Ishikawa (cell line): ENCODE results near the gene WEE1.
A peak's percentile ranks its signal among the peaks of the same experiment; 100 is the strongest.

Experiments used
- CEBPB ChIP-seq: IDR thresholded peaks from 2 replicates; pipeline ENCODE4 v1.6.1; 2012
- CREB1 ChIP-seq: IDR thresholded peaks from 2 replicates; pipeline ENCODE4 v1.6.1; 2012; ENCODE audit warnings: low read depth
- EGR1 ChIP-seq: IDR thresholded peaks from 2 replicates; pipeline ENCODE4 v1.6.1; 2012
- EP300 ChIP-seq: IDR thresholded peaks from 2 replicates; pipeline ENCODE4 v1.6.1; 2012; ENCODE audit warnings: borderline replicate concordance
- FOXM1 ChIP-seq: IDR thresholded peaks from 2 replicates; pipeline ENCODE4 v1.6.1; 2012; ENCODE audit warnings: low read depth, borderline replicate concordance
- MAX ChIP-seq: IDR thresholded peaks from 2 replicates; pipeline ENCODE4 v1.6.1; 2012
- NFIC ChIP-seq: IDR thresholded peaks from 2 replicates; pipeline ENCODE4 v1.6.1; 2012
- RAD21 ChIP-seq: IDR thresholded peaks from 2 replicates; pipeline ENCODE4 v1.6.1; 2012; ENCODE audit warnings: low read depth
- TAF1 ChIP-seq: IDR thresholded peaks from 2 replicates; pipeline ENCODE4 v1.6.1; 2012; ENCODE audit warnings: low read depth, mild to moderate bottlenecking
- TCF12 ChIP-seq: IDR thresholded peaks from 2 replicates; pipeline ENCODE4 v1.6.1; 2012; ENCODE audit warnings: low read depth
- TEAD4 ChIP-seq: IDR thresholded peaks from 2 replicates; pipeline ENCODE4 v1.6.1; 2012
- USF1 ChIP-seq: IDR thresholded peaks from 2 replicates; pipeline ENCODE4 v1.6.1; 2012
- YY1 ChIP-seq: IDR thresholded peaks from 2 replicates; pipeline ENCODE4 v1.6.1; 2012; ENCODE audit warnings: low read depth
- ZBTB7A ChIP-seq: IDR thresholded peaks from 2 replicates; pipeline ENCODE4 v1.6.1; 2012; ENCODE audit warnings: low read depth
- TF ChIP-seq, protein P1 (sequence below): IDR thresholded peaks from 2 replicates; pipeline ENCODE4 v1.6.1; 2012; ENCODE audit warnings: low read depth, mild to moderate bottlenecking

WEE1 gene

GRCh38 chr11:9573052-9573774 is at the start of gene WEE1:
Gene WEE1, plus strand, starts transcription at chr11:9573670. Its CDS starts 264 bp downstream, at chr11:9573934.
- peak; percentile 68 for TF ChIP-seq MAX
- peak; percentile 57 for TF ChIP-seq NFIC
- TF ChIP-seq CEBPB = no peak
- TF ChIP-seq YY1 = no peak
- TF ChIP-seq USF1 = peak; percentile 95
- TF ChIP-seq TAF1 = peak; percentile 51
- no peak; the same call in 1 of the 2 replicates for TF ChIP-seq TCF12
- peak; percentile 77 for TF ChIP-seq CREB1
- peak; percentile 76 for TF ChIP-seq ZBTB7A
- peak; percentile 92 for TF ChIP-seq FOXM1

- TF ChIP-seq CREB1 (no peak), NFIC (no peak), RAD21 (no peak), FOXM1 (no peak), YY1 (no peak), USF1 (no peak), TCF12 (no peak), MAX (no peak), EGR1 (no peak), ZBTB7A (no peak), EP300 (no peak), CEBPB (no peak), TAF1 (no peak), TEAD4 (no peak)
- TF ChIP-seq, protein P1, sequence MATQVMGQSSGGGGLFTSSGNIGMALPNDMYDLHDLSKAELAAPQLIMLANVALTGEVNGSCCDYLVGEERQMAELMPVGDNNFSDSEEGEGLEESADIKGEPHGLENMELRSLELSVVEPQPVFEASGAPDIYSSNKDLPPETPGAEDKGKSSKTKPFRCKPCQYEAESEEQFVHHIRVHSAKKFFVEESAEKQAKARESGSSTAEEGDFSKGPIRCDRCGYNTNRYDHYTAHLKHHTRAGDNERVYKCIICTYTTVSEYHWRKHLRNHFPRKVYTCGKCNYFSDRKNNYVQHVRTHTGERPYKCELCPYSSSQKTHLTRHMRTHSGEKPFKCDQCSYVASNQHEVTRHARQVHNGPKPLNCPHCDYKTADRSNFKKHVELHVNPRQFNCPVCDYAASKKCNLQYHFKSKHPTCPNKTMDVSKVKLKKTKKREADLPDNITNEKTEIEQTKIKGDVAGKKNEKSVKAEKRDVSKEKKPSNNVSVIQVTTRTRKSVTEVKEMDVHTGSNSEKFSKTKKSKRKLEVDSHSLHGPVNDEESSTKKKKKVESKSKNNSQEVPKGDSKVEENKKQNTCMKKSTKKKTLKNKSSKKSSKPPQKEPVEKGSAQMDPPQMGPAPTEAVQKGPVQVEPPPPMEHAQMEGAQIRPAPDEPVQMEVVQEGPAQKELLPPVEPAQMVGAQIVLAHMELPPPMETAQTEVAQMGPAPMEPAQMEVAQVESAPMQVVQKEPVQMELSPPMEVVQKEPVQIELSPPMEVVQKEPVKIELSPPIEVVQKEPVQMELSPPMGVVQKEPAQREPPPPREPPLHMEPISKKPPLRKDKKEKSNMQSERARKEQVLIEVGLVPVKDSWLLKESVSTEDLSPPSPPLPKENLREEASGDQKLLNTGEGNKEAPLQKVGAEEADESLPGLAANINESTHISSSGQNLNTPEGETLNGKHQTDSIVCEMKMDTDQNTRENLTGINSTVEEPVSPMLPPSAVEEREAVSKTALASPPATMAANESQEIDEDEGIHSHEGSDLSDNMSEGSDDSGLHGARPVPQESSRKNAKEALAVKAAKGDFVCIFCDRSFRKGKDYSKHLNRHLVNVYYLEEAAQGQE = no peak
Observed at GRCh38 chr11:9524001-9524400, 49.5 kb upstream of the WEE1 start.

GRCh38 chr11:9525116-9525515 is 48.4 kb upstream of the WEE1 start:
- no peak for TF ChIP-seq CREB1
- TF ChIP-seq, protein P1 = no peak
- TF ChIP-seq ZBTB7A = no peak

GRCh38 chr11:9527481-9528135 is 45.9 kb upstream of the WEE1 start:
- no peak for TF ChIP-seq TEAD4
- peak; percentile 51; the same call in 1 of the 2 replicates for TF ChIP-seq FOXM1
- TF ChIP-seq EGR1 = no peak
- TF ChIP-seq MAX = no peak
- TF ChIP-seq TCF12 = 0 out of 2 replicates have a peak, but pooled peaks have one; percentile 54
- TF ChIP-seq EP300 = peak; percentile 59; the same call in 1 of the 2 replicates
- TF ChIP-seq CEBPB = 0 out of 2 replicates have a peak, but pooled peaks have one; percentile 38
- TF ChIP-seq, protein P1 = no peak
- TF ChIP-seq CREB1 = no peak
- TF ChIP-seq NFIC = peak; percentile 70
